Cardiac septum (tissue), 1 donor: Measurements from ENCODE around the gene BDP1. TPM values are rescaled to one million over a fixed set of nuclear protein-coding genes. Genes with fewer than 3 reads are reported as not detected.
"Not testable (repeated sequence)": the region's sequence is repeated elsewhere in the genome, so short reads cannot be mapped to it uniquely, and the experiment has no call there.

Source experiments
- DNase-seq: peaks from one replicate; pipeline ENCODE4 v3.0.0-alpha.2; 2020; ENCODE audit warnings: low spot score
- intact Hi-C: fragments of 100-400 bp; cut with DNase I; formaldehyde crosslinking; loops from one replicate; pipeline ENCODE4 v1.14.0; 2022
- long read RNA-seq: library from polyadenylated mRNA; unstranded; transcript quantifications from one replicate; pipeline ENCODE4 v2.0.0, GENCODE V29; 2021
- total RNA-seq: library from RNA; stranded (reverse); fragmentation: NEBNext Ultra II Directional; extraction: Animal tissue kit (Norgen Biotek cat#: 25700); gene quantifications from one replicate; pipeline ENCODE4 v1.2.1, GENCODE V29; 2021
- donor health status: DM: no; HTN: no; CAD: no.

Gene BDP1, protein sequence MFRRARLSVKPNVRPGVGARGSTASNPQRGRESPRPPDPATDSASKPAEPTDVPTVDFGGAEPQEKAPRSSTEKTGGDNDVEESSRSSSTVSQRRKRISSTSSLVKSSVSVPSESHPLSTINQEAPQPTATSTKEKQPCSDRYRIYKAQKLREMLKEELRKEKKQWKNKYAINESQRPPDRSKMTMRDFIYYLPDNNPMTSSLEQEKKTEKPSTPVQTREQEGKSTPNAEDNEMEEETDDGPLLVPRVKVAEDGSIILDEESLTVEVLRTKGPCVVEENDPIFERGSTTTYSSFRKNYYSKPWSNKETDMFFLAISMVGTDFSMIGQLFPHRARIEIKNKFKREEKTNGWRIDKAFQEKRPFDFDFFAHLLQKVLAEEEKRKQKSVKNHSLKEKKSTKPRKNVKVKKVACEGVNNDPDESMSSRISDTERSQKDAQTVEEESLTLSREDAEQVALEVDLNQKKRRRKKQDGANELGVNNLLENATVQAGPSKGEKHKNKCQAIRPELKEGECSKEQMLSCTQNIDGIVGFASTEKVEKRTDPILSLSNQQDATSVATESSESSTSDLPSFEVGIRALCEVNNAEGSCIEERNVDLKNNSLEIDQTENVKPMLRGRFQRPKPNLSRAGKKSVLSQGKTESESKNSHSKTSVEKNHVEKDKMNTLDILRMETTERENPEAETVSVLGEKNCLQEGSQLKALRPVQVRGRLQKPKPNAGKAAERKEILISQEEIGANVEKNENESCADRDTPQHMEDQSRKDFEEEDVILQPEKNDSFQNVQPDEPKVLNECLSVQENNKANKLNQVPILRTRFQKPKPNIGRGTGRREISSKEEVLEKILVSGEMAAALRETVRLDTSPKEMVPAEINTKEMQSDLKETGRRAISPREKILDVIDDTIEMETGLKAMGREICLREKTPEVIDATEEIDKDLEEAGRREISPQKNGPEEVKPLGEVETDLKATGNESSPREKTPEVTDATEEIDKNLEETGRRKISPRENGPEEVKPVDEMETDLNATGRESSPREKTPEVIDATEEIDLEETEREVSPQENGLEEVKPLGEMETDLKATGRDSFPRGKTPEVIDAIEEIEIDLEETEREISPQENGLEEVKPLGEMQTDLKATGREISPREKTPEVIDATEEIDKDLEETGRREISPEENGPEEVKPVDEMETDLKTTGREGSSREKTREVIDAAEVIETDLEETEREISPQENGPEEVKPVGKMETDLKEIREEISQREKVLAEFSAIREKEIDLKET (N-terminal part only)
- total RNA-seq: 18.4 TPM
- long read RNA-seq, partial matches to known transcripts: 34 of 39 reads
- long read RNA-seq, other reads (novel, unspliced or antisense): 5 of 39 reads

GRCh38 chr5:71455427-71456361, at the start of gene BDP1:
BDP1 (plus strand) TSS chr5:71455651; CDS start chr5:71455878, 227 bp downstream.
- peak; percentile 97 for DNase-seq
- intact Hi-C loops: no loop called here

DNA sequence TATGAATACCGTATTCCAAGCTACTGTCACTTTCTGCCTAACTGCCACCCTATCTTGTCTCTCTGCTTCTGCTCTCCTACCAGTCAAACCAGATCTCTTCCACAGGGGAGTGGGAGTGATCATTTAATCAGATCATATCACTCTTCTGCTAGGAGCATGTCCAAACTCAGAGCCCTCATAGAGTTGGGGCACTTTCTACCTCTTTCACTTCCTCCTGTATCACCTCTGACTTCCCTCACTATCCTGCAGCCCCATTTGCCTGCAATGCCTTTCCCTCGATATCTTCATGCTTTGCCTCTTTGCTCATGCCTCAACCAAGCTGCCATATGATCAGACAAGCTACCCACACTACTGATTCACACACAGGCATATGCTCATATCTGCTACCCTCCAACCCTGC, 45.4 kb upstream of the BDP1 start:
- intact Hi-C loops, DNase-seq: not testable (repeated sequence)

DNA sequence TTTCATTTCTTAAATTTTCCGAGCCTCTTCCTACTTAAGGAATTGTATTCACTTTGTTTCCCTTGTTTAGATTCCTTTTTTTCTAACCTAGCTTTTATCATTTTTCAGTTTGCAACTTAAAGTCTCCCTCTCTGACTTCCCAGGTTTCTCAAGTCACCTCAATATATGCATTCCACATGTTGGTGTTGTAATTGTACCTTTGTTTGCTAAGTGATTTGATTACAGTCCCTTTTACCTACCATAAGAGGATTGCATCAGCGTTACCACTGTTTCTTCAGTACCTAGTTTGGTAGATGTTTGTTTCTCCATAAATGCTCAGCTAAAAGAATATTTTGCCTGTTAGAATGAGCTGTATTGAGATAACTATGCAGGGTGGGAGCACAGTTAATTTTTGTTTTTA, 39.8 kb upstream of the BDP1 start:
- intact Hi-C loops, DNase-seq: not testable (repeated sequence)

DNA sequence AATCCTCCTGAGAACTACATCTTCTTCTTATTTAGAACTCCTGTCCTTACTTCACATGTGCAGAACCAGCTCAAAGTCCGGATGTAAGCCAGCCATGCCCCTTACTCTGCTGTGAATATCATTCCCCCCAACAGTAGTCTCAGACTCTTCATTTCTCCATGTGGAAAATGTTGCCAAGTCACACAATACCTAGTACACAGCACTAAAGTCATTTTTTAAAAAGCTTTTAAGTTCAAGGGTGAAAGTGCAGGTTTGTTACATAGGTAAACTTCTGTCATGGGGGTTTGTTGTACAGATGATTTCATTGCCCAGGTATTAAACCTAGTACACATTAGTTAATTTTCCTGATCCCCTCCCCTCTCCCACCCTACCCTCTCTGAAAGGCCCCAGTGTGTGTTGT, 37.4 kb upstream of the BDP1 start:
- not testable (repeated sequence) for DNase-seq

GRCh38 chr5:71421278-71421677, 34.2 kb upstream of the BDP1 start:
- DNase-seq, intact Hi-C loops: not testable (repeated sequence)

More for the DNA sequence above, 37.4 kb upstream of the BDP1 start:
- intact Hi-C loops: not testable (repeated sequence)

- intact Hi-C loops: not testable (repeated sequence)
Observed at GRCh38 chr5:71423896-71424295, 31.6 kb upstream of the BDP1 start.

DNA sequence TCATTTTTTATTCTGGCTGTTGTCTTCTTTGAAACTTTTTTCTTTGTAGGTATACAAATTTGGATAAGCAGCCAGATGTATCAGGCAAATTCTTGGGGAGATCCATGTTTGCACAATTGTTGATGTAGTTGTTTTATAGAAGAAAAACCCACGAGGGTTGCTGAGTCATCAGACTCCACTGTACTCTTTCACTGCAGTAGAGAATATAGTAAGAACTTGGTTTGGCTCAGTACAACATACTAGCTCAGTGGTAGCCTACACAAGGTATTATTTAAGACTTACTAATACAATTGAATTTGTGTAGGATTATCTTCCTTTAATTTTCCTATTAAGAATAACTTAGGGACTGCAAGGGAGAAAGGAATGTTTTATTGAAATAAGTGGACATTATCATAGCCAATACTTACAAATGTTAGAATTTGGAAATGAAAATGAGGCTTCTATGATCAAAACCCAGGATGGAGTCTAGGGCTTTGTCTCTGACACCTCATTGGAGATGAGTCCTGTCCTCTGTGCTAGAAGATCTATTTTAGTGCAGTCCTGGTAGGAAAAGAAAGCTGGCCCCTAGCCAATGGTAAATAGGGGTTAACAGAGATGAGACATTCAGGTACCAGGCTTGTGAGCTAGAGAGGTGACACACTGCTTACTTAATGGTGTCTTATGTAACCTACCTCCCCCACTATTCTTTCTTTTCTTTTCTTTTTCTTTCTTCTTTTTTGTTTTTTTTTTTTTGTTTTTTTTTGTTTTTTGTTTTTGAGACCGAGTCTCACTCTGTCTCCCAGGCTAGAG, 28.6 kb upstream of the BDP1 start:
- intact Hi-C loops, DNase-seq: not testable (repeated sequence)

More at GRCh38 chr5:71423896-71424295, 31.6 kb upstream of the BDP1 start:
- not testable (repeated sequence) for DNase-seq

DNA sequence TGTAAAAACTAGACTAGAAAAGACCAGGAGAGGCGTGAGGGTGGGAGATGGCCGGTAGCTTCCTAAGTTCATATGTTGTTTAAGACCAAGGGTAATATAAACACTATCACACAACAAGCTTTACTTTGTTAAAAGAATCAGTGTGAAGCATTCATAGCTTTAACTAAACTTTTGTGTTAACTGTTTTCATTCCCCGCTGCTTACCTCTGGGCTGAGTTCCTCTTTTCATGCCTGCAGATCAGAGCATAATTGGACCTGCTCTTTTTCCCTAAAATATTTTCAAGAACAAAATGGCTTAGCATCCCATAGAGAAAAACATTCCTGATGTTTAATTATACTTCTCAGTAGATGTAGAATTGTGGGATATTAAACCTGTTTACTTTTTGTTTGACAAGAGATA, 23.0 kb upstream of the BDP1 start:
- DNase-seq, intact Hi-C loops: not testable (repeated sequence)

DNA sequence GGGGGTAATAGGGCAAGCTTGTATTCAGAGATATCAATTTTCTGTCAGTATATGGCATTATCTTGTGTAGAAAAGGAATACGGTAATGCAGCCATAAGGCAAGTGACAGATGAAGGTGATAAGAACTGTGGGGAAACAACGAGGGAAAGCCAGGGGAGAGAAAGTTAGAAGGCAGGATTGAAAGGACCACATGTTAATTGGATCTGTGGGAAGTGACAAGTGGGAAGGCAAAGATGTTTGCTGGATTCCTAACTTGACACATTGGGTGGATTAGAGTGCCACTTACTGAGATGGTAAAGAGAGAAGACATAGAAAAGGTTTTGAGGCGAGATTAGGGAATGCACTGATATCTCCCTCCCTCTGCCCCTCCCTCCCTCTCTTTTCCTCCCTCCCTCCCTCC, 20.6 kb upstream of the BDP1 start:
- intact Hi-C loops: not testable (repeated sequence)

DNA sequence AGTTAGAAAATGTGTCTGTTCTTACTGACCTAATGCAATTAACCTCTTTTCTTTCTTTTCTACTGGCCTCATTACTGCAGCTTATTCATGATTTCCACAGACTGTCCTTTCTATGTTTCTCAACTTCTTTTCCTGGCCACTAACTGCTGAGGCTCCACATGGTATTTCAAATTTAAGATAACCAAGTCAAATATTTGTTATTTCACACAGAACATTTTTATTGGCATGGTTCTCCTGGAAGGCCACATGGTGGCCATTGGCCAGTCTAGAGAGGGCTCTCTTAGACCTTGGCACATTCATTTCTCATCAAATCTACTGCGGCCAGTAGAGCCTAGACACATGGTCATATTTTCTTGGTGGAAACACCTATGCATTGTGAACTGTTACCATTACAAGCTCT, 13.9 kb upstream of the BDP1 start:
- DNase-seq, intact Hi-C loops: not testable (repeated sequence)

More for the DNA sequence above, 20.6 kb upstream of the BDP1 start:
- not testable (repeated sequence) for DNase-seq

- DNase-seq, intact Hi-C loops: not testable (repeated sequence)
Observed at GRCh38 chr5:71443891-71444290, 11.6 kb upstream of the BDP1 start.

- intact Hi-C loops: not testable (repeated sequence)
Observed at GRCh38 chr5:71445015-71445414, 10.4 kb upstream of the BDP1 start.

GRCh38 chr5:71445523-71446152, 9.8 kb upstream of the BDP1 start:
- intact Hi-C loops, DNase-seq: not testable (repeated sequence)

More at GRCh38 chr5:71445015-71445414, 10.4 kb upstream of the BDP1 start:
- not testable (repeated sequence) for DNase-seq

GRCh38 chr5:71446540-71447216, 8.8 kb upstream of the BDP1 start:
- DNase-seq, intact Hi-C loops: not testable (repeated sequence)

- DNase-seq, intact Hi-C loops: not testable (repeated sequence)
Observed at GRCh38 chr5:71447218-71447808, 8.1 kb upstream of the BDP1 start.

DNA sequence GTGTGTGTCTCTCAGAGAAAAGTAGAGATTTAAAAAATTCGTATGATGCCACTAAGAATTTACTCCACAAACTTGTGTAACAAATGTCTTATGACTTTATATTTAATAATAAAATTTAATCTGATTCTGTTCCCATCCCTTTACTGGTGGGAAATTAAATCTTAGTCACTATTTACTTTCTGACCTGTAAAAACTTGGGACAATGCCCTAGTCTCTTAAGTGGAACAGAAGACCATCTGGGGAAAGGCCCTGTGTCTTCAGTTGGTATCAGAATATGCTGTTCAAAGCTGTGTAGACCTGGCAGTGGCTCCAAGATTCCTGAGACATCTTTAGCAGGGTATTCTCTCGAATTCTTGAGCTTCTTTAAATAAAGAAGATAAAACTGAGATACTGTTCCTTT, 2.6 kb upstream of the BDP1 start:
- intact Hi-C loops: no loop called here
- DNase-seq: no peak
